CD4-positive, alpha-beta T cell treated with Interleukin-15 for 1 hour (primary cell): ENCODE data around the gene PLEKHG7.
"Not testable (repeated sequence)": the region's sequence is repeated elsewhere in the genome, so short reads cannot be mapped to it uniquely, and the experiment has no call there.

Experiments
- DNase-seq: peaks from one replicate; pipeline ENCODE4 v3.0.0-alpha.2; 2020

The PLEKHG7 gene, protein sequence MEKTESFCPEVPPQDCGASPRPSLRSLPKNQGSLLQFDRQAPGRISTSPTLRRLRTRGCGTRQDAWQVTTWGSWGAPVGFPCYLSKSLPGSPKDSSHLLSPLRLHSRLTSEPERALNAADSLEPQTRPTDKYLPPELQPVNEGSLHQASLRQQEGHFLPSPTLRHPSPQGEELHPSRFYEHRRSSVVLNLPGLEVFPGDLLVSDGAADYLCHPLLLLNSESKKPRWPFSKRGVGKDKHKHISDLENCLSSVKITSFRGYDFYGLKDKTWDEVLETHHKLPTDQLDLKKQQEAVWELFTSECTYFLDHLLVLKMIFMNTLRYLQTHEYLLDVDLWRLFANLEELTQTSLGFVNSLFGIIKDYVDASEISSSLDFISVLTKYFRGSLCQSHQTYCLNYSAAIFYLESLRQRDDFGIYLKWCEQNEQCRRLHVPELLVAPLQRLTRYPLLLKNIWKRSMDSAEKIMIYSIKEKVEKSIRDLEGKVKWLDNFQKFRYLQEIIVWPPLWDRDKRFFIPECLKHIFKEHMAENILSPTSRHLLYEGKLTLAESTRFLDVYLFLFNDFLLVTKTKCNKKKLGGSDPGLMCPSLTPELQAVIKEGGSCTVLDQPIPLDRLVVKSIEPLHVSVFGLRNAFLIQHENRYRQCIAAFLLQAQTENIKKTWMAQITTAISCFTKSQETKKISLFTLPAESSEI

DNA sequence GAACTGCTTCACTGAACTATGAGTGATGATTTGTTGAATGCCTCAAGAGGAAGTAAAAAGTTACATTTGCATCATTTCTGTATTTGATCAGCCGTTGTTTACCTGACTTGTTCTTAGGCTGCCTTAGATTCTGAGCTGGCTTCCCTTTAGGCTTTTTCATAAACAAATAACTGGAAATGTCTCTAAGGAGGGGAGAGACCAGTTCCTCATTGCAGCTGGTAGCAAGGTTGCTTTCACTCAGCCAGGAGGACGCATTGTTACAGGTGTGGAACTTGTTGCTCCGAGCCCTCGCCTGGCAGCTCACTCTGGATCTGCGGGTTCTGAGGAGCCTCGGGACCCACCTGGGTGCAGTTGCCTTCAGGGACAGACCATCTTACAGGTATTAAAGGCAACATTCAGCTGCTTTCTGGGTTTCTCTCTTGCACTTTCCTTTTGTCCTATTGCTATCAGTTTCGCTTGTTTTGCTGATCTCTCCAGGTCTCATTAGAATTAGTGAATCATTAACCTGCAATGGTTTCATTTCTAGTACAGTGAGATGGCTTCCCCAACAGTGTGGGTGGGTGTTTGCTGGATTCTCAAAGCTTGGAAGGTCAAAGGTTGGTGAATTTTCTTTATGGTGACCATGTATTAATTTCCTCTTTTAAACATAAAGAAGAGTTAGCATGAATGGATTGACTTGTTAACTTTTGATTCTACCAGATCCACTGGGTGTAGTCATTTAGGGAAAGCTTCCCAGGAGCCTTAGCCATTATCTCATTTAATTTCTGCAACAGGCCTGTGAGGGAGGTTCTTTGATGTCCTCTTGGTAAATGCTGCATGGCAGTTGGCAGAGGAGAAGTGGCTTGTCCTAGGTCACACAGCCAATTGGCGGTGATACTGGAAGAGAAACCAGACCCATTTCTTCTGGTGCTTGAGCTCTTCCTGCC is at the start of gene PLEKHG7:
Gene PLEKHG7 (plus strand): TSS at position 236 of the 926 bp plus-strand sequence. CDS start 3,643 bp downstream, outside the sequence.
- no peak for DNase-seq

DNA sequence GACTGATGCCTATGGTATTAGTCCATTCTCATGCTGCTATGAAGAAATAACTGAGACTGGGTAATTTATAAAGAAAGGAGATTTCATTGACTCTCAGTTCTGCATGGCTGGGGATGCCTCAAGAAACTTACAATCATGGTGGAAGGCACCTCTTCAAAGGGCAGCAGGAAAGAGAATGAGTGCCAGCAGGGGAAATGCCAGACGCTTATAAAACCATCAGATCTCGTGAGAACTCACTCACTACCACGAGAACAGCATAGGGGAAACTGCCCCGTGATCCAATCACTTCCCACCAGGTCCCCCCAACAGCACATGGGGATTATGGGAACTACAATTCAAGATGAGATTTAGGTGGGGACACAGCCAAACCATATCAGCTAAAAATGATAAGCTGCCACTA is 48.5 kb upstream of the PLEKHG7 start:
- not testable (repeated sequence) for DNase-seq

DNA sequence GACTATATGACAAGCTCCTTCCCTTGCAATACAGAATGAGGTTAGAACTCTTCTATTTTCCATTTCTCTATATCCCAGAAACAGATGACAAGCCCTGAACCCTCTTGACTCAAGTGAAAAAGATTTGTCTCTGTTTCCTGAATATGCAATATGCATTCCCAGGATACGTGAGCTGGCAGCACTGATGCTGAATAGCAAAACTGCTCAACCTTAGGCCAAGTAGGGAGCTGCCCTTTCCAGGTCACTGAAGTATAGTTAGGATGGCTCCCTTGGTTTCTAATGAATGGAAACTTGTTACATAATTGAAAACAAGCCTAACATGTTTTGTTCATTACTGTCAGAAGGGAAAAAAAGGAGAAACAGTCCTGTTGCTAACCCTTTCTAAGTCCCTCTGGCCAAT is 47.9 kb upstream of the PLEKHG7 start:
- no peak for DNase-seq

DNA sequence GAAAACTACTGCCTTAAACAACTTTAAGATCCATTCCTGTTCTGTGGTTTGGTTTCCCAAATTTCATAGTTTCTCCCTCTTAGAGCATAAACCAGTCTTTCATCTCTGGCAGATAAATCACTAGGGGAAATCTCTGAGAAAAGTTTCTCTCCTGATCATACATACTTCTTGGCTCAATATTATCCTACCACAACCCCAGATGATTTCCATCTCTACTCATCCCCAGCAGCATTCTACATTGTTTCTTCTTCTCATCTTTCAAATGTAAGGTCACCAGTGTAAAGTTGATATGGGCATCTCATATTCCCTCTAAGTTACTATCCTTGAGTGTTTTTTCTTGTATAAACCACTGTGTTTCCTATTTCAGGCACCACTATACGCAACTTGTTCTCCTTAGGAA is 45.9 kb upstream of the PLEKHG7 start:
- DNase-seq, result no peak

DNA sequence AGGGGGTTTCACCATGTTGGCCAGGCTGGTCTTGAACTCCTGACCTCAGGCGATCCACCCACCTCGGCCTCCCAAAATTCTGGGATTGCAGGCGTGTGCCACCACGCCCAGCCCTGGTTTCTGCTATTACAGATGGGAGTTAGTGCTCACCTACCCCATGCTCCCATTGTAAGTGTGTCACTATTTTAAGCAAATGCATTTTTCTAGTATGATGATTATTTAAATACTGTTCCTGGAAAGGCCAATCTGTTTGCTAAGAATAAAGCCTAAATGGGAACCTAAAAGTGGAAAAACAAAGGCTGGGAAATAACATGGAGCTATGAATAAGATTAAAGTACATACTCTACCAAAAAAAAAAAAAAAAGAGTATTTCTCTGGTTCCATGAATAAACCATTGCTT is 45.0 kb upstream of the PLEKHG7 start:
- DNase-seq, result no peak

DNA sequence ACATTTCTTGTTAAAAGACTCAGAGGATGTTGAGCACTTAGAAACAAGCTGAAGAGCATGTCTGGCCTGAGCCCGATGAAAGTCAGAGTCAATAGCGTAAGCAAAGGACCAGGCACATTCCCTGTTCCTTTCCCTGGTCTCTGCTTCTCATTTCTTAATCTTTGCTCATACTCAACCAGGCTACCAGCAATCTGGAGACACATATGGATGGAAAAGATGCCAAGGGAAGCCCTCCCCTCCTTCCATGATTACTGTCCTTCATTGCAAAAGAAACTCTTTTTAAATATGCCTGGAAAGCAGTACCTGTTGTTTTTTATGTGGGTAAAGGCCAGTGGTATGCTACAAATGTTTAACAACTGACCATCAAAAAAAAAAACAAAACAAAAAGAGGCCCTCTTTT is 44.2 kb upstream of the PLEKHG7 start:
- no peak for DNase-seq

DNA sequence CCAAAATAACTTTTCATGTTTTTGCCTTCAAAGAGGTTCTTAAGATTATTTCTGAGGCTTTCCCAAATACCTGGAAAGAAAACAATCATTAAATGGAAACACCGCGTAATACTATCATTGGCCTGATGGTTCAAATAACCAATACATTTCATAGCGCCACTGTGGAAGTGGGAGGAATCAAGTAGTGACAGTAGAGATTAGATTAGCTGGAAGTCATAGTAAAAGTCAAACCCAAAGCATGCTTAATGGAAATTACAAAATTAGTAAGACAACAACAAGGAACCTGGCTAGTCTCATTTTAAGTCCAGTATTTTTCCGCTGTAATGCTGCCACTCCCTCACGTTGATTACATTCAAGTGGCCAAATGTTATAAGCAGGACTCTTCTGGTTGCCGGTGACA is 41.5 kb upstream of the PLEKHG7 start:
- DNase-seq, result no peak

DNA sequence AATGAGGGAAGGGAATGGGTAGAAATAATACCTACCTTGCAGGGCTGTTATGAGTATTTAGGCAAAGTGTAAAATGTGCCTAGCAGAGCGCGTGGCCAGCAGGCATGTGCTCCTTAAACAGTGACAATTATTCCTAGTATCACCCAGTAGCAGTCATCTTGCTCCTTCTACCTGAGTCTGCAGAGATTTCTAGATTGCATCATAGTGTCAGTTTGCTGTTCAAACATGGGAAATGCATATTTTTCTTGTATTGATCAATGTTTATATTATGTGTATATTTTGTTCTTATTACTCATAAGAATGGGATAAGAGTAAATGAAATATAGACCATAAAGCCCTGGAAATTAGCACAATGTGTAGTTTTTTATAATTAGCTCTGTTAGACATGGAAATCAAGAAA is 37.3 kb upstream of the PLEKHG7 start:
- DNase-seq, result no peak

DNA sequence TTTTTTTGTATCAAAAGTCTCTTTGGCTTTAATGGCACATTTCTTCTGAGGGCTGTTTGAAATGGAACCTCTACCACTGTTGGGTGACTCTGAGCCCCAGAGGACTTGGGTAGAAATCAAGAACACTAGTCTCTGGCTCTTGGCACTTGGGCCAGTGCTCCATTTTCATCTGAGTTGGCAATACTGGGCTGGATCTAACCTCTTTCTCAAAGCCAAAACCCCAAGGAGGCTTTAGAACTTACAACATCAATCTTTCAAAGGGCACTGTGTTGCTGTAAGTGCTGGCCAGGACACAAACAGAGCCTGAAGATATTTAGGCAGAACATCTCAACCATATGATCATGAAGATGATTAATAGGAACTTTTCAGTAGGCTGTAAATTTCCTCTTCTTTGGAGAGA is 34.0 kb upstream of the PLEKHG7 start:
- DNase-seq, result no peak

DNA sequence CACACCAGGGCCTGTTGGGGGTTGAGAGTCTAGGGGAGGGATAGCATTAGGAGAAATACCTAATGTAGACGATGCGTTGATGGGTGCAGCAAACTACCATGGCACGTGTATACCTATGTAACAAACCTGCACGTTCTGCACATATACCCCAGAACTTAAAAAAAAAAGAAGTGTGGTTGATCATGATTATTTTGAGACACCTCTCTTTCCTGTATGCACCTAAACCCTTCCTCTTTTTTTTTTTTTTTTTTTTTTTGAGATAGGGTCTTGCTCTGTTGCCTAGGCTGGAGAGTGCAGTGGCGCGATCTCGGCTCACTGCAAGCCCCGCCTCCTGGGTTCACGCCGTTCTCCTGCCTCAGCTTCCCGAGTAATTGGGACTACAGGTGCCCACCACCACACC is 31.3 kb upstream of the PLEKHG7 start:
- DNase-seq, result not testable (repeated sequence)

DNA sequence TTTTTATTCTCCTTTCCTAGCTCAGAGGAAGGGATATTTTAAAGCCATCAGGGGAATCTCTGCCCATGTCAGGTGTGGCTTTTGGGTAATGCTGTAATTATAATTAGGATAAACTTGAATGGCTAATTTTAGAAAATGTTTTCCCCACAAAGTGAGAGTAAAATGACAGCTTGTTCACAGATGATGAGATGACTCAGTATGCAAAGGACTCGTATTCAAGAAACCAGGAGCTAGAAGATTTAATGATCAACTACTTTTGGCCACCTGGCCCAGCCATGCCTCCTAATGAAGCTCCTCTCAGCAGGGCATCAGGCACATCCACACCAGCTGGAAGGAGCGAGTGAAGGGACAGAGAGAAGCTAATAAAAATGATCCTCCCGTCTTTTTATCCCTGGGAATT is 29.0 kb upstream of the PLEKHG7 start:
- no peak for DNase-seq

DNA sequence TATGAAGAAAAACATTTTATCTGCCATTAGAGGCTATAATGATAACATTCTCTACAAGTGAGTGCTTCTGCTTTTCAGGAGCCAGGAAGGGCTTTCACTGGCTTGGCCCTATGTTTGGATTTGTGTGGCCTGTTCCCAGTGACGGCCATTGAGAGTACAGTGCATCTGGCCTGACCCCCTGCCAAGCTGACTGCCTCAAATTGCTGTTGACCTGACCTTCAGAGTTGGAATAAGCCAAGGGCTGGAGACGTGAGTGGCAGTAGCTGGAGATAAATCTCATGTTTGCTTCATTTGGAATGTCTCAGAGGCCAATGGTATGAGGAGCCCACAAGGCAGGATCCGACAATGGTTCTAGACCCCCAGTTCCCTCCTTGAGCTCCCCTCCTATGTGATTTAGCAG is 28.3 kb upstream of the PLEKHG7 start:
- no peak for DNase-seq

DNA sequence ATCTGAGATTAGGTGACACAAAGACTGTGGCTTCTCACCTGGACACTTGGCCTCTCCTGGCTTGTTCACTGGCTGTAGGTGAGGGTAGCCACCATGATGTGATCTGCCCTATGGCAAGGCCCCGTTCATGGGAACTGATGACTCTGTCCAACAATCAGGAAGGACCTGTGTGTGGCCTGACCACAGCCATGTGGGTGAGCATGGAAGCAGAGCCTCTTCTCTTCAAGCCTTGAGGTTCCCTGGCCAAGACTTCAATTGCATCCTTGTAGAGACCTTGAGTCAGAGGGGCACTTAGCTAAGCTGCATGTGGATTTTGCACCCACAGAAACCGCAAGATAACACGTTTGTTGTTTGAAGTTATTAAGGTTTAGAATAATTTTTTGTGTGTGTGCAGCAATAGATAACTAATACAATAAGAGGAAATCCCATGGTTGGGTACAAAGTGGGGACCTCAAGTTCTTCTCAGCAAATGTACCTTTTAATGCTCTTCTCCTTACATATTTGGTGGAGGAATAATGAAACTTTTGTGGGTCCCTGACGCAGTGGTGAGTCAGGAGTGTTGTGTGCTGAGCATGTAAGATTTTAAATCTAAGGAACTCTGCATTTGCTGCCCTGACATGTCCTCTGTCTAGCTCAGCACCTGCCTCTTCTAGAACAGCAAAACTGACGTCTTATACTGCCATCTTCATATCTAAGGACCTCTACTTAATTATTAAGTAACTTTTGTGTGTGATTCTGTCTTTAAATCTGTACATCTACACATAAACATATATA is 27.5 kb upstream of the PLEKHG7 start:
- DNase-seq, result no peak

DNA sequence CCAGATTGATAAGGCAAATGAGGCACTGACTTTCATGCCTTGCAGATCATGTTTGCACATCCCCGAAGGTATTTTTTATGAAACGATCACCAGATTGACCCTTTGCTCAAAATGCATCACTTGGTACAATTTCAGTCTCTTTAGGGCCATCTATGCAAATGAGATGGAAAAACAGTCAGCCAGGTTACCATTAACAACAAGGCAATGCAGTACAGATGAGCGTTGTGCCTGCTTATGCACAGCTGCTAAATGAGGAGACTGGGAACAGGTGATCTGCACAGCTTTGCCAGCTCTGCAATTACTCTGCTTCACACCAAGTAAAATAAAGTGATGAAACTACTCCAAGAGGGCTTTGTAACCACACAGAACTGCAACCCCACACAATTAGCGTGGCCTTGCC is 26.1 kb upstream of the PLEKHG7 start:
- no peak for DNase-seq

DNA sequence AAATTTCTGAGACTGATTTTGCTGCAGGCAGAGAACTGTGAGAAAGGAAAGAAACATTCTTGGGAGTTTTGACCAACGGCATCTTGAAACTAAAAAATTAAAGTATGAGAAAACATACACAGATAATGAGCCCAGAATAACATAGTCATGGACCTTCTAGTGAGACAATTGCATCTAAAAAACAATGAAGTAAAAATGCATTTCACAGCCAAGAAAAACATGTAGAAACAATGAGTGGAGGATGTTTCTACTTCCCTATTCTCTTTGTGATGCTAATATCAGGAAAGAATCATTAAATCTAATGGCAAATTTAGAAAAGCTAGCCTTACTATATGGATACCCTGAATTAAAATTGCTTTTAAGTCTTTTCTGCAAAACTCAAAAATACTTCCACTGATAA is 12.2 kb upstream of the PLEKHG7 start:
- DNase-seq, result no peak

DNA sequence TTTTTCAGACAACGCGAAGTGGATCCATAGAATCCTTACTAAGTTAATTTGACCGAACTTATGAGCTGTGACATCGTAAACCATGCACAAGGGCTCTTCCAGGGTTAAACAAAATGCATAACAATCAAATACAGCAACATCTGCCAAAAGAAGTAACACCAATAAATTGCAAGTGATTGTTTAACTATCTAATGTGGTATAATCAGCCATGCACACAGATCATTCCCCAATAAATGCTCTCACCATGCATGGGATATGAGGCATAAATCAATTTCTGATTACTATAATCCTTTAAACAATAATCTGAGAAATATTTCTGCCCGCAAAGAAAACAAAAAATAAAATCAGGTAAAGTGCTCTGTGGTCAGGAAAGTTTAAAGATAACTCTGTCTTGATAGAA is 7.7 kb upstream of the PLEKHG7 start:
- DNase-seq, result no peak

DNA sequence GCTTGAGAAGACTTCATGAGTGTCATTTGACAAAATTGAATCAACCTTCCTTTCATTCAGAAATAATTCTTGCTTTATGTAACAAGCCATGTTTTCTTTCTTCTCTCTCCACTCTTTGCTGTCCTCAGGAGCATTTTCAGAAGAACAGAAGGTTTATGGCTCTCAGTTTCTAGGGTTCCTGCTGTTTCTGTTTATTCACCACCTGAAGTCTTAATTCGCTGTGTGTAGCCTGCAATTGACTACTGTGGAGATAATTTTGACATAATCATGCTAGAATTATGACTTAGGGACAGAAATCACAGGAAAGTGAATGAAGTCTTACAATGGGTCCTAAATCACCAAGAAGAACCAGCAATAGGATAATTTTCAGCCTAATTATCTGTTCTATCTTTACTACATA is 7.2 kb upstream of the PLEKHG7 start:
- no peak for DNase-seq

DNA sequence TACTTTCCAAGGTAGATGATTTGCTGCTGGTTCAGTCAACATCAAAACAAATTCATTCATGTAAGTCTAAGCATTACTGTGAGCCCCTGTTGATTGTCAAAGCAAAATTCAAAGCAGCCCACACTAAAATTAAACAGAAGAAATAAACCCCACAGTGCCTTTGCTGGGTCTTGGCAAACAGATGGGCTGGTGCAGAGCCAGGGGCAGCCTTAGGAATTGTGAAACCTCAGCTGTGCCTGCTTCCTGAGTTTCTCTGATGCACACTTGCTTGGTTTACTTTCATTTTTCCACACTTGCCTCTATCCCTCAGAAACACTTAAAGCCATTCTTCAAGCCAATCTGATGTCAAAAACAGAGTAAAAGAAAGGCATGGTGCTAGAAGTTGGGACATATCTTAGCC is 6.6 kb upstream of the PLEKHG7 start:
- no peak for DNase-seq

DNA sequence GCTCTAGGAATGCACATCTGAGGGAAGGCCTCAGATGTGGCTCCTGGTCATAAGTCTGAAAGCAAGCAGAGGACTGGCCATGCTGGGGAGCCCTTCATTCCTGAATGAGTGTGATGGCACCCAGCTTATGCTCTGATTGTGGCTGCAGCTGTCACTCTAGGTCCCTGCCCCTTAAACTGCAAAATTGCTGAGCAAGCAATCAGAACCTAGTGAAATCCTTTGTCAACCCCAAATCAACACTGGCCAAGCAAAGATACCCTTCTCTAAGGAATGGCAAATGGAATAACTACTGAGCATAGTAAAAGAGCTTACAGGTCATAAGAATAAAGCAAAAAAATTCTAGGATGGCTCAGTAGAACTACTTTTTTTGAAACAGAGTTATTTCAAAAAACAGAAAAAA is 4.3 kb upstream of the PLEKHG7 start:
- no peak for DNase-seq

DNA sequence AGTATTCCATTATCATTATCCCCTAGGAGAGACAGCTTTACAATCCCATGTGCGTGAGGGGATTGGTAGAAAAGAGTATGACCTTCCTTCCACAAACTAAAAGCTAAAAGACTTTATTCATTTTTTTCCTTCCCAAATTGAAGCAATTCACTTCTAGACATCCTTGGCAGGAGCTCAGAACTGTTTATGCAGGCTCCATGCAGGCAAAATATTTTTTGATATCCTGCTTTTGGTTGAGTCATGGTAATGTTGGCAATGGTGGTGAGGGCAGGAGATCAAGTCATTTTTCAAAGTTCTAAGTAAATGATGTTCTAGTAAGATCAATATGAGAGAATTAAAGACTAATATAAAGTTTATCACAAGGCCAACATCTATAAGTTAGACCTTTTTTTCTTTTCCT is 1.3 kb upstream of the PLEKHG7 start:
- DNase-seq, result no peak

DNA sequence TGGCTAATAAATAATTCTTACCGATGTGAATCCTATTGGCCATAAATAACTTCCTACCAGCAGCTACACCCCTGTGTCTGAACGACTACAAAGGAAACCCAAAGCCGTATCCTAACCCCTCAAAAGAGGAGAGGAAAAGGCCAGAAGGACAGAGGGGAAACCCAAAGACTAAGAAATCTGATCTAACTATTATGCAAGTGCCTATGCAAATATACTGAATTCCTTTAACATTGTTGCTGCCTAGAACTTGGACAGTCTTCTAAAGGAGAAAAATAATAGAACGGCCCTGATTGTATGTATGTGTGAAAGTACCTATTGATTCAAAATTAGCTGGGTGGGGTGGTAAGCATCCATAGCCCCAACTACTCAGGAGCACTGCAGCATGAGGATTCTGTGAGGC is 997 bp downstream of the PLEKHG7 start:
- DNase-seq, result no peak

DNA sequence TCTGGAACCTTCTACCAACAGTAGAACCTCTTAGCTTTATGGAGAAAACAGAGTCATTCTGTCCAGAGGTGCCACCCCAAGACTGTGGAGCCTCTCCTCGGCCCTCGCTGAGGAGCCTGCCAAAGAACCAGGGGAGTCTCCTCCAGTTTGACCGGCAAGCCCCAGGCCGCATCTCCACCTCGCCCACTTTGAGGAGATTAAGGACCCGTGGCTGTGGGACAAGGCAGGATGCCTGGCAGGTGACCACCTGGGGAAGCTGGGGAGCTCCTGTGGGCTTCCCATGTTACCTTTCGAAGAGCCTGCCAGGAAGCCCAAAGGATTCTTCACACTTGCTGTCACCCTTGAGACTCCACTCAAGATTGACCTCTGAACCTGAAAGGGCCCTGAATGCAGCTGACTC is 3.8 kb downstream of the PLEKHG7 start:
- no peak for DNase-seq

DNA sequence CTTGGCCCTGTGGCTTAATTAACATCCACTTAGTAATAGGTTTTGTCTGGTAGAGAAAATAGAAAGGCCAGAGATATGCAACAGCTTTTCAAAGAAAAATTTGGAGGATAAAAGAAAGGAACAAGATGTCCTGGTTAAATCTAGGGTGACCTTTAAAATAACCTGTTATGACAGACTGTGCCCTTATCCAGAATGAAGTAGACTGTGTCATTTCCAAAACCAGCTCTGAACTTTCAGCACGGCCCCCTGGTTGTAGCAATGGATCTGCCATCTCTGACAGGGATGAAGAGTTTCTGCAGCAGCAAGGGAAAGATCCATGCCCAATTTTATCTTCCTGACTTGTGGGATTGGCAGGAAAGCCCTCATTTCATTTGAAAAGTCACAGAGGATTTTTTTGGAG is 5.1 kb downstream of the PLEKHG7 start:
- DNase-seq, result no peak
